Posterior cingulate gyrus (tissue), 11 donors: Measurements from ENCODE around the gene GNAS-AS1.
A peak's percentile ranks its signal among the peaks of the same experiment; 100 is the strongest.

Source experiments
- DNase-seq, 10 donors: peaks; one replicate each; pipeline versions ENCODE4 v3.0.0 to v3.0.0-alpha.2; 2020 to 2021; ENCODE audit warnings: mixed read lengths in 3 of 10
- intact Hi-C: fragments of 100-400 bp; cut with DNase I; formaldehyde crosslinking; loops from one replicate; pipeline ENCODE4 v1.15.1; 2023

GNAS-AS1 gene

GRCh38 chr20:58817748-58818147, 33.0 kb downstream of the GNAS-AS1 start:
- intact Hi-C loops: no loop called here
- DNase-seq: peak in 2 of 10 donors; percentile 69 to 75

- peak in 2 of 10 donors; percentile 63 to 72 for DNase-seq
- intact Hi-C loops: no loop called here
Measured at GRCh38 chr20:58816957-58817651, 33.6 kb downstream of the GNAS-AS1 start.

DNA sequence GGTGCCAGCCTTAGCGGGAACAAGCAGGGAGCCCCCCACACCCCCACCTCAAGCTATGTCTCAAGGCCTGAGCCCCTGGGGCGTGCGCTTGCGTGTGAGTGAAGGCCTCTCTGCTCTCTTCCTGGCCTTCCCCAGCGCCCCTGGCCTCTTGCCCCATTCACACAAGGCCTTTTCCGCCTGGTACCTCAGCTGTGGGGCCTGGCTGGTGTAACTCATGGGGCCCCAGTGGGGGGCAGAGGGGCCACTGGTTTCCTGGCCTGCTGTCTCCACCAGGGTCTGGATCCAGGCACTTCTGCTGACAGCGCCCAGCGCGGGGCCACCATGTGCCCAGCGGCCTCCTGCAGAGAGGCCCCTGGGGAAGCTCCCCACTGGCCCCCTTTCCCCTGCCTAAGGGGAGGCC, 34.7 kb downstream of the GNAS-AS1 start:
- peak in 2 of 10 donors; percentile 65 to 70 for DNase-seq
- intact Hi-C loops: no loop called here

DNA sequence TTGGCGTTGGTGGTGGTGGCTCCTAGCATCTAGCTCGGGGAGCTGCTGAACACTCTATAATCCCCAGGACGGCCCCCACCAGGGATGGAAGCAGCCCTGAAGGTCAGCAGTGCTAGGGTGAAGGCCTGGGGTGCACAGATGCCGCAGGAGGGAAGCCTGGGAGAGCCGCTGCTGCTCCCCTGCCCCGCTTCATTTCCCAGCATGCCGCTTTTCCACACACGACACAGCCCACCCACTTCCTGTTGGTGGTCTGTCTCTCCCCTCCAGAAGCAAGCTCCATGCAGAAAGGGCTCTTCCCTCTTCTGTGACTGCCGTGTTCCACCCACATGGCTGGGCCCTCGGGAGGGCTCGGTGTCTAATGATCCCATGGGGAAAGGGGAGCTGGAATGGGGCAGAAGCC, 35.3 kb downstream of the GNAS-AS1 start:
- intact Hi-C loops: no loop called here
- DNase-seq: peak in 1 of 10 donors; percentile 52

DNA sequence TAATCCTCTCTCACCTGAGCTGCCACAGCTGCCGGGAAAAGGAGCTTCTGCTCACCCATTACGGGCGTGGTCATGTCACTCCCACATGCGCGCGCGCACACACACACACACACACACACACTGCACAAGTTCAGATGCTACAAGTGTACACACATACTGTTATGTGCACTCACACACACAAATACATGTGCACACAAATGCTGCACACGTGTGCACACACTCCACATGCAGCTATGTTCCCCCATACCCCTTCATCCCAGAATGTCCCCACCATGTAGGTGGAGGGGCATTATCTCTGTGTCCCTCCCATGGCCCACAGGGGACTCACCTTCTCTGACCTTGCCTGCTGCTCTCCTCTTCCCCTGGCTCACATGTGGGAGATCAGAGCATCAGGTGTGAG, 37.3 kb downstream of the GNAS-AS1 start:
- intact Hi-C loops: no loop called here
- peak in 1 of 10 donors; percentile 24 for DNase-seq

GRCh38 chr20:58811334-58811733, 39.4 kb downstream of the GNAS-AS1 start:
- intact Hi-C loops: no loop called here
- peak in 2 of 10 donors; percentile 43 to 67 for DNase-seq

- peak in 3 of 10 donors; percentile 39 to 55 (median 50) for DNase-seq
- intact Hi-C loops: no loop called here
Measured at GRCh38 chr20:58810879-58811250, 39.8 kb downstream of the GNAS-AS1 start.

GRCh38 chr20:58810116-58810878, 40.4 kb downstream of the GNAS-AS1 start:
- peak in 3 of 10 donors; percentile 27 to 65 (median 30) for DNase-seq
- intact Hi-C loops: no loop called here

GRCh38 chr20:58808271-58809046, 42.2 kb downstream of the GNAS-AS1 start:
- intact Hi-C loops: no loop called here
- DNase-seq: peak in 2 of 10 donors; percentile 17 to 24

DNA sequence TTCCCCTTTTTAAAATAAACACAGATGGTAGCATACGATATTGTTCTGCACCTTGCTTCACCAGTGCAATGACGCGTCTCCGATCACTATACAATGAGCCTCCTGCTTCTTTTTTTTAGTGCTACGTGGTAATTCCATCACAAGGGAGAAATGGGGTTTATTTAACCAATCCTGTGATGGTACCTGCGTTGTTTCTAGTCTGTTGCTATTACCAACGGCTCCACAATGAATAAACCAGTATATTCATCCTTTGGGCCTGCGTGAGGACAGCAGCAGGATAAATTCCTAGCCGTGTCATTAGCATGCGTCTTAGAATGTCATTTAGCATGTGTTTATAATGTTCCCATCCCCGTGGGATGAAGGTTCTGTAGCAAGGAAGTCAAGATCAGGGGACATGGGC, 42.9 kb downstream of the GNAS-AS1 start:
- intact Hi-C loops: no loop called here
- peak in 1 of 10 donors; percentile 1 for DNase-seq

GRCh38 chr20:58803533-58803932, 47.2 kb downstream of the GNAS-AS1 start:
- no peak for DNase-seq
- intact Hi-C loops: no loop called here

DNA sequence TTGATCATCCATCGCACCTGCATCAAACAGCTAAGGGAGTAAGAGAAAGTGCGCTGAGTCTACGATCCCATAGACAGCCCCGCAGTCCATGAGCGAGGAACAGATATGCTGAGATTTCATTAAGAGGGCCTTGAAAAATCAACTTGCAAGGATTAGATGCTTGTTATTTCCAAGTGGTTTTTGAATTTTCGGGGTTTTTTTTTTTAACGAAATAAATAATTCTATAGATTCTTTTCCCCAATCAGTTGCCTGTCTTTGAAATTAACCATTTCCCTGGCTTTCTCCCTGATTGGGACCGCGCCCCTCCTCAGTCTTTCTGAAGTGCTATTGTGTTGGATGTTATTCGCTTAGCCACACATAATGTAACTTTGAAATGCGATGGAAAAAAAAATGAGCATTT, 48.6 kb downstream of the GNAS-AS1 start:
- intact Hi-C loops: no loop called here

GRCh38 chr20:58800134-58800871, 50.4 kb downstream of the GNAS-AS1 start:
- no peak for DNase-seq
- intact Hi-C loops: no loop called here

More for the DNA sequence above, 48.6 kb downstream of the GNAS-AS1 start:
- DNase-seq: no peak

DNA sequence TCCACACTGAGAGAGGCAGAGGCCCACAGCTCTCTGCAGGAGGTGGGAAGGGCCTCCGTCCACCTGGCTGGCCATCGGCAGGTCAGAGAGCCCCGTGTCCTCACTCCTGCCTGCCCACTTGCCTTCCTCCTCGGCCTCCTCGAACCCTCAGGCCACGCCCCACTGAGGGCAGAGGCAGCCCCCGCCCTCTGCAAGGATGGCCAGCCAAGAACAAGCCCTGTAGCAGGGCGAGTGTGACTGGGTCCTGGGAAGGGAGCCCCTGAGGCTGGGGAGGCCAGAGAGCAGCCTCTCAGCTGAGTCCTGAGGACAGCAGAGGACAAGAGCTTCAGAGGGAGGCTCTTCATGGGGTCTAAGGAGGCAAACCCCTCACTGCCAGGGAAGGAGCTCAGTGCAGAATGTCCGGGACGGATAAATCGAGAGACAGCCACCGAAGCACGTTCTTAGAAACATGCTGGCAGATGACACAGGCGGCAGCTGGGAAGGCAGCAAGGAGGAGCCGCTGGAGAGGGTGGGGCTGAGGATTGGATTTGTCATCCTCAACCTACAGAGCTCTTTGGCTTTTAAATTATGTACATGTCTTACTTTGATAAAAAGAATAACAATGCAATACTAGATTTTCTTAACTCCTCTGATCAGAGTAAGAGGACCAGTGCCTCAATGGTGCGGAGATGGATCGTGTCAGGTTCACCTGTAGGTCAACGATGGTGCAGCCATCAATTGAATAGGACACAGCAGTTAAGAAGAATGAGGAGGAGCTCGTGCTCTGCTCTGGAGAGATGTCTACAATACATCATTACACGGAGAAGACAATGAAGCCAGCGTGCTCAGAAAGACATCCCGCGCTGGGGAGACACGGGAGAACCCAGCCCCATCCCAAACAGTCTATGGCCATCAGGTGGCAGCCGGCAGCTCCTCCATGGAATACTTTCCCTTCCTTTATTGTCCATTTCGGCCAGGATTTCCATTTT, 53.0 kb downstream of the GNAS-AS1 start:
- intact Hi-C loops: no loop called here
- DNase-seq: peak in 1 of 10 donors; percentile 85

GRCh38 chr20:58795923-58796245, 54.8 kb downstream of the GNAS-AS1 start:
- intact Hi-C loops: no loop called here
- DNase-seq: peak in 1 of 10 donors; percentile 31

GRCh38 chr20:58795181-58795922, 55.4 kb downstream of the GNAS-AS1 start:
- intact Hi-C loops: no loop called here
- DNase-seq: peak in 2 of 10 donors; percentile 62 to 71

DNA sequence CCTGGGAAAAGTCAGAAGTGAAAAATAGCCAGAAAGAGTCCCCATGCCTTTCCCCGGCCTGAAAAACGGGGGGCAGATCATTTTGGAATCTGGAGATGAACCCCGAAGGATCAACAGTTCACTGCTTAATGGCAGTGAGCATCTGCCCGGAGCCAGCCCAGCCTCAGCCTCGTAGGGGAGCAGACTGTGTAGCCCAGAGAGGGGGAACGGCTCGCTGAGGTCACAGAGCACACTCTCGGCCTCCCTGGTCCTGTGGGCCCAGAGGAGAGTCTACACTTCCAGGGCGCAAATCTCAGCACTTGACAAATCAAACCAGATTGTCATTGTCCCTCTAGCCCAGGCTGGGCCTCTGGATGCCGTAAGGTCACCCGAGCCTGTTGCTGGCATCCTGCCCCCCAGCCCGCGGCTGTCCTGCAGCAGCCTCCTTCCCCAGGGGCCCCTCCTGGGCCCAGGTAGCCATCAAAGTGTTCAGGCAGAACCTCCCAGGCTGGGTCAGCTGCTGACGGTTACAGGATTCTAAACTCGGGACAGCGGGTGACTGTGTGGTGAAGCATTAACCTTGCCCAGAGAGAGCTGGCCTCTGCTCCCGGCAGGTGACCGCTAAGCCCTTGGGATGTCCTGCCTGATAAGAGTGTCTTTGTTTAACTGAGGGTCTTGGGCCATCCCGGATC, 56.1 kb downstream of the GNAS-AS1 start:
- intact Hi-C loops: no loop called here

More for the DNA sequence above, 56.1 kb downstream of the GNAS-AS1 start:
- DNase-seq: peak in 2 of 10 donors; percentile 66 to 70
